ENCODE measurements around the gene KRT76.

Gene KRT76

DNA sequence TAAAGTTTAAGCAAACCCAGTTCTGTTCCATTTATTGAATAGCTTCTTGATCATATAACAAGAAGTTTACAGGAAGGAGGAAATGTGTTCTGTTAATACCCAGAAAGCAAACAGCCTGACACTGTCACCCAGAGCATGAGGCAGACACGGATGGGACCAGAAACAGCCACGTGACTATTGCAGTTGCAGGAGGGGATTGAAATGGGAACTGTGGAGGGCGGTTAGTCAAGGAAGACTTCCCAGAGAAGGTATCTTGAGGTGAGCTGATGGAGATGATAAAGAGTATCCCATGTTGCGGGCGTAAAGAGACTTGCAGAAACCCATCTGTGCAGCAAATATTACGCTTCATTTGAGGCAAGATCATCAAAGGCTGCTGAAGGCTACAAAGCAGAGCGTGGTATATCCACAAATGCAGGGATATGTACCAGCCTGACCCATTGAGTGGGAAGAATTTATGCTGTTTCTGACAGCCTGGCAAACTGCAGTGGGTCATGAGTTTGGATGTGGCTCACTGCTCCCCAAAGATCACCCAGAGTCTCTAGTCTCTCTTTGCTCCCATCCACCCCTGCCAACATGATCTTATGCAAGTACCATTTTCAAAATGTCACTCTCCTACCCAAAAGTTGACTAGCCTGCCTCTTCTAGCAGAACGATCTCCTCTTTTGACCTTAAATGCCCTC is 20.7 kb downstream of the KRT76 start:
- no peak for DNase-seq
- H3K79me2 ChIP-seq (ENCODE audit: insufficient read depth, low read length) = no peaks in the 10 kb centered on the region
- H2AFZ ChIP-seq (ENCODE audit: low read depth, low read length) = no peak overlapping the region
- no peak overlapping the region for H3K27ac ChIP-seq (ENCODE audit: low read length)
- no peaks in the 10 kb centered on the region for H3K27me3 ChIP-seq (ENCODE audit: insufficient read depth, low read length, poor library complexity)
- no peak for TF ChIP-seq CTCF (IDR thresholded peaks at IDR 0.05; ENCODE audit: borderline replicate concordance, extremely low read depth, low read length, poor library complexity, severe bottlenecking)
- TF ChIP-seq EZH2 (IDR thresholded peaks at IDR 0.05; ENCODE audit: borderline replicate concordance, low read depth, low read length, severe bottlenecking) = no peak
- no peaks in the 10 kb centered on the region for H3K4me1 ChIP-seq (ENCODE audit: insufficient read depth, low read length)
- no peaks in the 10 kb centered on the region for H4K20me1 ChIP-seq (ENCODE audit: insufficient read depth, low read length)
- no peak for ATAC-seq (ENCODE audit: insufficient read depth, low read depth)
- H3K36me3 ChIP-seq (ENCODE audit: insufficient read depth, low read length) = no peaks in the 10 kb centered on the region
- no peak overlapping the region for H3K4me2 ChIP-seq (ENCODE audit: insufficient read depth, low read length)
- H3K9me3 ChIP-seq (ENCODE audit: insufficient read depth, low read length, severe bottlenecking) = peaks cover 11% of the 10 kb centered on the region
- H3K9ac ChIP-seq (ENCODE audit: low read depth, low read length) = no peak overlapping the region
- H3K4me3 ChIP-seq (ENCODE audit: low read depth in 1 of 2, low read length in 2 of 2) = no peak overlapping the region

DNA sequence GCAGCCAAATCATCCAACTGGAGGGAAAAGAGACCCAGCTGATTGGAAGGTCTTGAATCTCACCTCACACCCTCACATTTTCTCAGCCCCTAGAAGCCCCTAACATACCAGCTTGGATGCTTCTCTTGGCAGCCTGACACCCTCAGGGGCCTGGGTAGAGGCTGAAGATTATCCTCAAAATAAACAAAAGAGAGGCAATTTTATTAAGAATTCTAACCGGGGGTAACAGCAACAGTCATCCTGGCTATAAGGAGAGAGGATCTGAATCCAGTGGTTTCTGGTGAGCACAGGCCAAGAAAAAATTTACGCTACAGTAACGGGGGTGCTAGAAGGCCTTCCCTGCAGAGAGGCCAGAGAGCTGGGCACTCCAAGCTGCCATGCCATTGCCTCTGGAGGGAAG is 21.6 kb downstream of the KRT76 start:
- Histone ChIP-seq H3K36me3 (ENCODE audit: insufficient read depth, low read length) (no peaks in the 10 kb centered on the region), H3K79me2 (ENCODE audit: insufficient read depth, low read length) (no peaks in the 10 kb centered on the region), H2AFZ (ENCODE audit: low read depth, low read length) (no peak overlapping the region), H3K9me3 (ENCODE audit: insufficient read depth, low read length, severe bottlenecking) (peaks cover 8% of the 10 kb centered on the region), H3K9ac (ENCODE audit: low read depth, low read length) (no peak overlapping the region), H3K27me3 (ENCODE audit: insufficient read depth, low read length, poor library complexity) (no peaks in the 10 kb centered on the region), H3K4me3 (ENCODE audit: low read depth in 1 of 2, low read length in 2 of 2) (no peak overlapping the region), H4K20me1 (ENCODE audit: insufficient read depth, low read length) (no peaks in the 10 kb centered on the region), H3K4me2 (ENCODE audit: insufficient read depth, low read length) (no peak overlapping the region), H3K4me1 (ENCODE audit: insufficient read depth, low read length) (no peaks in the 10 kb centered on the region), H3K27ac (ENCODE audit: low read length) (no peak overlapping the region)
- DNase-seq = no peak
- no peak for TF ChIP-seq EZH2 (IDR thresholded peaks at IDR 0.05; ENCODE audit: borderline replicate concordance, low read depth, low read length, severe bottlenecking)
- TF ChIP-seq CTCF (IDR thresholded peaks at IDR 0.05; ENCODE audit: borderline replicate concordance, extremely low read depth, low read length, poor library complexity, severe bottlenecking) = no peak
- ATAC-seq (ENCODE audit: insufficient read depth, low read depth) = no peak

DNA sequence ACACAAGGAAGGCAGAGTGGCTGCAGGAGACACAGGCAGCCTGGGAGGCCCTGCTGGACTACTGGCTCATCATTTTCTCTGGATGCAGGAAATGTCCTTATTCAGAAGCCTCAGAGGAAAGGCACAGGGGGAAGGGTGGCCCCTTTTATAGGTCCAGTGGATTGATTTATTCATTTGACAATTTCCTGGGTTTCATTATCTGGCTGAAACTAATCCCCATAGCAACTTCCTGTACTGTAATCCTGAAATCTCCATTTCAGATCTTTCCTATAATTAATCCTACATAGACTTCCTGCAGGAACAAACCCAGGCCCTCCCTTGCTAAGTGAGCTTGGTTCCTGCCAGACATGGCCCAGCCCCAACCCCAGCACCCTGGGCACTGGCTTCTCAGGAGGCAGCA is 23.0 kb downstream of the KRT76 start:
- Histone ChIP-seq H3K27me3 (ENCODE audit: insufficient read depth, low read length, poor library complexity) (no peaks in the 10 kb centered on the region), H3K4me2 (ENCODE audit: insufficient read depth, low read length) (no peak overlapping the region), H3K9ac (ENCODE audit: low read depth, low read length) (no peak overlapping the region), H2AFZ (ENCODE audit: low read depth, low read length) (no peak overlapping the region), H3K4me1 (ENCODE audit: insufficient read depth, low read length) (no peaks in the 10 kb centered on the region), H3K36me3 (ENCODE audit: insufficient read depth, low read length) (no peaks in the 10 kb centered on the region), H4K20me1 (ENCODE audit: insufficient read depth, low read length) (no peaks in the 10 kb centered on the region), H3K79me2 (ENCODE audit: insufficient read depth, low read length) (no peaks in the 10 kb centered on the region), H3K9me3 (ENCODE audit: insufficient read depth, low read length, severe bottlenecking) (no peaks in the 10 kb centered on the region), H3K4me3 (ENCODE audit: low read depth in 1 of 2, low read length in 2 of 2) (no peak overlapping the region), H3K27ac (ENCODE audit: low read length) (no peak overlapping the region)
- ATAC-seq (ENCODE audit: insufficient read depth, low read depth) (no peak), DNase-seq (no peak)
- TF ChIP-seq CTCF (IDR thresholded peaks at IDR 0.05; ENCODE audit: borderline replicate concordance, extremely low read depth, low read length, poor library complexity, severe bottlenecking) = no peak
- TF ChIP-seq EZH2 (IDR thresholded peaks at IDR 0.05; ENCODE audit: borderline replicate concordance, low read depth, low read length, severe bottlenecking) = no peak

Measured in DND-41 (cell line).